Adrenal gland (tissue), 19 donors: ENCODE data around the gene USP34. TPM values are rescaled to one million over a fixed set of nuclear protein-coding genes. Genes with fewer than 3 reads are reported as not detected.

Experiments used
- DNase-seq, 7 donors: peaks; one replicate each; pipeline ENCODE4 v3.0.0-alpha.2; 2019 to 2020
- H3K27ac ChIP-seq, 5 donors: fragments of 200-600 bp; sonication (generic) in 4 of 5; 1 replicate in 3 of 5; 2 replicates in 2 of 5; pipeline versions ENCODE4 v1.5.1 to v1.8.0; 2016 to 2020; ENCODE audit warnings: mild to moderate bottlenecking in 1 of 5
- H3K27me3 ChIP-seq: fragments of 200-600 bp; 2 replicates; pipeline ENCODE4 v1.8.0; 2021
- H3K36me3 ChIP-seq, 2 donors: fragments of 200-600 bp; replicated peaks in 1 of 2; 1 replicate in 1 of 2; 2 replicates in 1 of 2; pipeline versions ENCODE4 v1.5.1 to v1.8.0; 2018 to 2022
- H3K4me1 ChIP-seq, 2 donors: fragments of 200-600 bp; replicated peaks in 1 of 2; 1 replicate in 1 of 2; 2 replicates in 1 of 2; pipeline versions ENCODE4 v1.5.1 to v1.8.0; 2018 to 2021
- H3K4me3 ChIP-seq, 4 donors: fragments of 200-600 bp; sonication (generic) in 3 of 4; one replicate each; pipeline ENCODE4 v1.5.1; 2016 to 2018
- H3K9me3 ChIP-seq, 3 donors: fragments of 200-600 bp; sonication (generic) in 1 of 3; replicated peaks in 1 of 3; 1 replicate in 2 of 3; 2 replicates in 1 of 3; pipeline versions ENCODE4 v1.5.1 to v1.8.0; 2016 to 2021
- POLR2A ChIP-seq, 2 donors: fragments of 450-650 bp; IDR thresholded peaks; one replicate each; pipeline ENCODE4 v1.6.1; 2017; ENCODE audit warnings: antibody characterized with exemption in 2 of 2, mild to moderate bottlenecking in 2 of 2, moderate library complexity in 1 of 2
- WGBS, 4 donors: extraction: QIAGEN DNeasy Blood & Tissue Kit in 2 of 4; methylation state at CpG; one replicate each; pipeline versions ENCODE4 v1.1.5 to v1.1.7; 2013 to 2017; 5-methylcytosine and 5-hydroxymethylcytosine counted together
- intact Hi-C, 2 donors: fragments of 100-400 bp; cut with DNase I; formaldehyde crosslinking; loops; one replicate each; pipeline versions ENCODE4 v1.14.1 to v1.15.0; 2022 to 2023
- long read RNA-seq, 10 donors: library from polyadenylated mRNA in 3 of 10; unstranded in 2 of 10; stranded (forward) in 1 of 10; transcript quantifications; one replicate each; pipeline ENCODE4 v2.0.0 and lab custom pipeline, GENCODE V29; 2021 to 2026
- polyA plus RNA-seq, 3 donors: library from polyadenylated mRNA; stranded (reverse); fragments of 200-250 nt in 2 of 3; fragments of 350-450 nt in 1 of 3; fragmentation: Illumina TruSeq in 1 of 3; extraction: RNeasy Lipid Tissue Mini Kit (QIAGEN cat#74804) in 1 of 3; gene quantifications; one replicate each; pipeline ENCODE4 v1.2.3, GENCODE V29; 2013 to 2014
- total RNA-seq, 9 donors: library from RNA; depleted of rRNA in 4 of 9; stranded (reverse); fragments of >200 nt in 4 of 9; fragments of 120-200 nt in 1 of 9; fragmentation: NEBNext Ultra II Directional in 1 of 9; extraction: Animal tissue kit (Norgen Biotek cat#: 25700) in 1 of 9; gene quantifications; one replicate each; pipeline versions ENCODE4 v1.1.0 to v1.2.4, GENCODE V29; 2013 to 2023
- TF ChIP-seq, protein P1 (sequence below), 6 experiments: fragments of 450-650 bp in 4 of 6; fragments of 200-600 bp in 2 of 6; sonication (generic) in 1 of 6; IDR thresholded peaks; 1 replicate in 5 of 6; 2 replicates in 1 of 6; pipeline versions ENCODE4 v1.5.1 to v1.8.0; 2016 to 2021; ENCODE audit warnings: antibody characterized with exemption in 6 of 6, mild to moderate bottlenecking in 2 of 6, moderate library complexity in 1 of 6
- donor health status: healthy with polysubstance abuse.
- donor health status: Bipolar disorder and iron deficiency.
- donor health status: DM: yes; HTN: yes; CAD: no.
- donor health status: DM: no; HTN: no; CAD: no.
- donor health status: DM: no; HTN: no; CAD: no.
- donor health status: DM: yes; HTN: yes; CAD: no.

The USP34 gene
- total RNA-seq: 100 to 1,000 TPM in 5 of 9 donors, 10 to 100 TPM in 4; 80.0 to 163 (median 104) TPM
- polyA plus RNA-seq: 100 to 1,000 TPM in 1 of 3 donors, 10 to 100 TPM in 2; 78.1 to 109 (median 85.5) TPM
- long read RNA-seq, donor 1, partial matches to known transcripts: 71 of 97 reads
- long read RNA-seq, donor 1, other reads (novel, unspliced or antisense): 25 of 97 reads
- long read RNA-seq, donor 2, partial matches to known transcripts: 0 of 2 reads
- long read RNA-seq, donor 2, other reads (novel, unspliced or antisense): 0 of 2 reads
- long read RNA-seq, donor 3: 0 reads
- long read RNA-seq, donor 4, partial matches to known transcripts: 5 of 6 reads
- long read RNA-seq, donor 4, other reads (novel, unspliced or antisense): 1 of 6 reads
- long read RNA-seq, donor 5, partial matches to known transcripts: 4 of 6 reads
- long read RNA-seq, donor 5, other reads (novel, unspliced or antisense): 2 of 6 reads
- long read RNA-seq, donor 6, partial matches to known transcripts: 3 of 10 reads
- long read RNA-seq, donor 6, other reads (novel, unspliced or antisense): 7 of 10 reads
- long read RNA-seq, donor 7, partial matches to known transcripts: 59 of 60 reads
- long read RNA-seq, donor 7, other reads (novel, unspliced or antisense): 0 of 60 reads
- long read RNA-seq, donor 8, partial matches to known transcripts: 0 of 1 reads
- long read RNA-seq, donor 8, other reads (novel, unspliced or antisense): 0 of 1 reads
- long read RNA-seq, donor 9, partial matches to known transcripts: 0 of 1 reads
- long read RNA-seq, donor 9, other reads (novel, unspliced or antisense): 0 of 1 reads
- long read RNA-seq, donor 10: 0 reads

- Histone ChIP-seq H3K27ac (peak within 1 kb of the TSS; percentile 89 to 99 (median 98)), H3K9me3 (no peaks in the 10 kb centered on the region), H3K36me3 (no peaks in the 10 kb centered on the region), H3K27me3 (no peaks in the 10 kb centered on the region), H3K4me3 (peak within 1 kb of the TSS; percentile 33 to 85 (median 74)), H3K4me1 (peaks cover 9 to 33% of the 10 kb centered on the region in 2 donors)
- intact Hi-C loops: no loop called here
- peak; percentile 93 to 97 (median 94) for DNase-seq
- TF ChIP-seq, protein P1, sequence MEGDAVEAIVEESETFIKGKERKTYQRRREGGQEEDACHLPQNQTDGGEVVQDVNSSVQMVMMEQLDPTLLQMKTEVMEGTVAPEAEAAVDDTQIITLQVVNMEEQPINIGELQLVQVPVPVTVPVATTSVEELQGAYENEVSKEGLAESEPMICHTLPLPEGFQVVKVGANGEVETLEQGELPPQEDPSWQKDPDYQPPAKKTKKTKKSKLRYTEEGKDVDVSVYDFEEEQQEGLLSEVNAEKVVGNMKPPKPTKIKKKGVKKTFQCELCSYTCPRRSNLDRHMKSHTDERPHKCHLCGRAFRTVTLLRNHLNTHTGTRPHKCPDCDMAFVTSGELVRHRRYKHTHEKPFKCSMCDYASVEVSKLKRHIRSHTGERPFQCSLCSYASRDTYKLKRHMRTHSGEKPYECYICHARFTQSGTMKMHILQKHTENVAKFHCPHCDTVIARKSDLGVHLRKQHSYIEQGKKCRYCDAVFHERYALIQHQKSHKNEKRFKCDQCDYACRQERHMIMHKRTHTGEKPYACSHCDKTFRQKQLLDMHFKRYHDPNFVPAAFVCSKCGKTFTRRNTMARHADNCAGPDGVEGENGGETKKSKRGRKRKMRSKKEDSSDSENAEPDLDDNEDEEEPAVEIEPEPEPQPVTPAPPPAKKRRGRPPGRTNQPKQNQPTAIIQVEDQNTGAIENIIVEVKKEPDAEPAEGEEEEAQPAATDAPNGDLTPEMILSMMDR (IDR thresholded peaks at IDR 0.05): peak in 2 of 6 experiments; percentile 24 to 25
- peak; percentile 62 to 90 for TF ChIP-seq POLR2A (IDR thresholded peaks at IDR 0.05)
- WGBS, 4 donors: 0% methylated on average over 43 to 89 of the region's 91 CpGs
These were observed at the start of gene USP34 for GRCh38 chr2:61470965-61471904. USP34 (minus strand) TSS chr2:61471087; CDS start chr2:61470692, 395 bp downstream.

GRCh38 chr2:61520261-61520660 is 49.4 kb upstream of the USP34 start:
- H3K36me3 ChIP-seq: peaks cover 0 to 59% of the 10 kb centered on the region in 2 donors
- no peaks in the 10 kb centered on the region for H3K27me3 ChIP-seq
- peaks cover 7% of the 10 kb centered on the region in 2 donors for H3K4me1 ChIP-seq
- 91 to 98% (median 94%) methylated on average over 3 of the region's 3 CpGs for WGBS, 4 donors
- H3K9me3 ChIP-seq: no peaks in the 10 kb centered on the region
- no peak overlapping the region for H3K4me3 ChIP-seq
- no peak for TF ChIP-seq POLR2A (IDR thresholded peaks at IDR 0.05)
- TF ChIP-seq, protein P1 (IDR thresholded peaks at IDR 0.05): no peak
- intact Hi-C loops: no loop called here
- no peak overlapping the region for H3K27ac ChIP-seq
- DNase-seq: no peak

DNA sequence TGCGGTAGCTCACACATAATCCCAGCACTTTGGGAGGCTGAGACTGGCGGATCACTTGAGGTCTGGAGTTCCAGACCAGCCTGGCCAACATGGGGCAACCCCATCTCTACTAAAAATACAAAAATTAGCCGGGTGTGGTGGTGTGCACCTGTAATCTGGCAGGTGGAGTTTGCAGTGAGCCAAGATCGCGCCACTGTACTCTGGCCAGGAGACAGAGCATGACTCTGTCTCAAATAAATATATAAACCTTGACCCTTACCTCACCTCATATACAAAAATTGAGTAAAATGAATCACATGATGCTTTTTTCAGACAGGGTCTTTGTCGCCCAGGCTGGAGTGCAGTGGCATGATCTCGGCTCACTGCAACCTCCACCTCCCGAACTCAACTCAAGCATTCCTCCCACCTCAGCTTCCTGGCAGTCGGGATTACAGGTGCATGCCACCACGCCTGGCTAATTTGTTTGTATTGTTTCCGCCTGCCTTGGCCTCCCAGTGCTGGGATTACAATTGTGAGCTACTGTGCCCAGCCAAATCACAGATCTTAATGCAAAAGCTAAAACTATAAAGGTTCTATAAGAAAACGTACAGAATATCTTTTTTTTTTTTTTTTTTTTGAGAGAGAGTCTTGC is 42.0 kb upstream of the USP34 start:
- TF ChIP-seq POLR2A (IDR thresholded peaks at IDR 0.05): no peak
- TF ChIP-seq, protein P1 (IDR thresholded peaks at IDR 0.05): no peak
- DNase-seq: no peak
- Histone ChIP-seq H3K4me1 (no peaks in the 10 kb centered on the region), H3K9me3 (no peaks in the 10 kb centered on the region), H3K36me3 (peaks cover 0 to 64% of the 10 kb centered on the region in 2 donors), H3K4me3 (no peak overlapping the region), H3K27ac (no peak overlapping the region), H3K27me3 (no peaks in the 10 kb centered on the region)
- 89 to 95% (median 91%) methylated on average over 11 to 12 of the region's 12 CpGs for WGBS, 4 donors
- intact Hi-C loops: no loop called here
